ENCODE results near the gene CNPY2.

CNPY2 gene

DNA sequence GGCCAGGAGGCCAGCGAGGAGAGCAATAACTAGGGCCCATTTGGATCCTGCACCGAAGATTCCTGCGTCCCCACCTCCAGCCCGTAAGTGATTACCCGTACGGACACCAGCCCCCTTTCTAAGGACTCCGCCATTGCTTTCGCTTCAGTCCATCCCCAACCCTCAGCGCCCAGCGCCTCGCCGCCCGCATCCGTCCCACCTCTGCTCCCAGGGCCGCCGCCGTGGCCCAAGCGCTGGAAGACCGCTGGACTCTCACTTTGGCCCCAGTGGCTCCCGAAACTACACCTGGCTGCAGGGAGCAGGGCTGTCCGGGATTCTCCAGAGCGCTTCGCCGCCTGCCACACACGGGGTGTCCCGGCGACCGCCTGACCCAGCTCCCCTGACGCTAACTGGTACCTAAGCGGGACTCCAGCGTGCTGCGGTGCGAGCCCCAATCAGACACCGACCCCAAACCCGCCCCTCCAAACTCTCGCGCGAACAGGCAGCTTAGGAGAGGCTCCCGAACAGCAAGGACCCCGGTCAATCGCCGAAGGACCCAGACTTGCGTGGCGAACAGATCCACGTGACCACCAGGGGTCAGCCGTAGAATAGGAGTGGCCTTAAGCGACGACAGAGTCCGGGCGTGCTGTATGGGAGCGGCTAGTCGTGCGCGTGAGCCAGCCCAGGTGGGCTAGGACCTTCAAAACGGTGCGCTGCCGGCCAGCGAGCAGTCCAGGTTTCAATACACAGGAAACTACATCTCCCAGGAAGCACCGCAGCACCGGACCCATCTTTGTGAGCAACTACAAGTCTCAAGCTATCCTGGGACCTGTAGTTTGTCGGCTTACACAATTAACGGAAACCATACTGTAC, at the start of gene CNPY2:
Gene CNPY2 (minus strand): TSS at position 367 of the 852 bp plus-strand sequence. CDS start 771 bp downstream, outside the sequence.
- Histone ChIP-seq H3K27ac (ENCODE audit: low read depth, low read length) (peak within 1 kb of the TSS; percentile 88), H3K9ac (ENCODE audit: low read length in 5 of 5) (peak within 1 kb of the TSS; percentile 75 to 100 (median 95)), H3K27me3 (ENCODE audit: control insufficient read depth in 5 of 5, insufficient read depth in 4 of 5, low read length in 5 of 5) (no peaks in the 10 kb centered on the region), H3K4me3 (ENCODE audit: low read depth in 1 of 5, low read length in 5 of 5) (peak within 1 kb of the TSS; percentile 96 to 99 (median 99)), H3K36me3 (ENCODE audit: control insufficient read depth in 5 of 5, insufficient read depth in 5 of 5, low read length in 5 of 5) (peaks cover 14 to 39% (median 21%) of the 10 kb centered on the region in 5 donors), H3K9me3 (ENCODE audit: control insufficient read depth in 5 of 5, low read length in 5 of 5) (no peaks in the 10 kb centered on the region), H3K4me1 (ENCODE audit: control insufficient read depth in 5 of 5, insufficient read depth in 5 of 5, low read length in 5 of 5) (peaks cover 5 to 22% (median 18%) of the 10 kb centered on the region in 5 donors)

DNA sequence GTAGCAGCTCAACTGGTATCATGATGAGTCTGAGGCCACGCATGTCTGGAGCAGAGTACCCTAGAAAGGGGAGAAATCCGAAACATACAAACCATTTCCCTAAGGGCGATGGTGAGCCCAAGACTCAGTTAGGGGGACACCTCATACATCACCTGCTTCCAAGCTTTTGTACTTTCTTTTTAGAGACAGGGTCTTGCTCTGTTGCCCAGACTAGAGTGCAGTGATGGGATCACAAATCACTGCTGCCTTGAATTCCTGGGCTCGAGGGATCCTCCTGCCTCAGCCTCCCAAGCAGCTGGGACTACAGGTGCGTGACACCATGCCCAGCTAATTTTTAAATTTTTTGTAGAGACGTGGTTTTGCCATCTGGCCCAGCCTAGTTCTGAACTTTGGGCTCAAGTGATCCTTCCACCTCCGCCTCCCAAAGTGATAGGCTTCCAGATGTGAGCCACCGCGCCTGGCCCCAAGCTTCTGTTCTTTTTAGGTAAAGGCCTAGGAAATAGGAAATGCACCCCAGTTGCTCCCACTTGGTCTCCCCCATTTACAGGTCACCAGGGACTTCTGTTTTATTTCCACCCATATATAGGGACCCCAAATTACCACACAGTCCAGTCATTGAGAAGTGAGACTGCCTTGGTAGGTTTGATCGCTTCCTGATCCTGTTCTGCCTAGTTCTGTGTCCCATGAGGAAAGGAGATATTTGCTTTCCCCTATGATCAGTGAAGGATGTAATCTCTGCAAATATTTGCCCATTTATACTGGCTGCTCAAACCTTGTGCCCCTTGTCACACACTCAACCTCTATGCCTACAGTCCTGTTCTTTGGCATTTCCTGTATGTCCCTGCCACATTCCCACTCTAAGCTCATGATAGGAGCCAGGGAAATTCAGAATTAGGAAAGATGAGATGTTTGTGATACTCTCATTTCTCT, 46.6 kb upstream of the CNPY2 start, which contains the start of gene APOF:
Gene APOF (minus strand): TSS at position 728 of the 930 bp plus-strand sequence. CDS start 112 bp downstream, at position 616.
- no peak within 1 kb of the TSS for H3K9ac ChIP-seq (ENCODE audit: low read length in 5 of 5)
- no peak within 1 kb of the TSS for H3K27ac ChIP-seq (ENCODE audit: low read depth, low read length)

DNA sequence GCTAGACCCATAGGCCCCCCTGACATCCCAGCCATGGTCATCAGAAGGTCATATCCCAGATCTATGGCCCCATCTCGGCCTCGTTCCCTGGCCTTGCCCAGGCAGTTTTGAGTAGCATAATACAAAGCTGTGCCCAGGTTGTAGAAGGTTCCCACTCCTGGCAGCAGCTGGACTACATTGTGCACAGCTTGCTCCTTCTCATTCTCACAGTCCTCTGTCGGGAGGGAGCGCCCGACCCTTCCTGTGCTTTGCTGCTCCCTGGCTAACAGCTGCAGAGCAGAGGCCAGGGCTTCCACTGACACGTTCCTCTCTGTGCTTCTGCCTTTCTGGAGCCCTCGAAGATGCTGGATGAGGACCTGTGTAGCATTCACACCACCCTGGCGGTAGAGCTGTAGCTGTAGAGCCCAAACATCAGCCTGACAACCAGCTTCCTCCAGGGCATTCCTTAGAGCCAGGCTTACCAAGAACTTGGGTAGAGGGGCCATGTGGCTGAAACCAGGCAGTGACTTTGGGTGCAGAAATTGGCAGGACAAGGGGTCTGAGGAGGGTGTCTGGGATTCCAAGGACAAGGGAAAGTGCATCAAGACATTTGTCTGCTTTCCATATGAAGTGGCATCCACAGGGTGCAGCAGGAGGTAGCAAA, 45.8 kb upstream of the CNPY2 start:
- Histone ChIP-seq H3K4me3 (ENCODE audit: low read depth in 1 of 5, low read length in 5 of 5) (no peak overlapping the region), H3K27ac (ENCODE audit: low read depth, low read length) (no peak overlapping the region), H3K27me3 (ENCODE audit: control insufficient read depth in 5 of 5, insufficient read depth in 4 of 5, low read length in 5 of 5) (no peaks in the 10 kb centered on the region), H3K36me3 (ENCODE audit: control insufficient read depth in 5 of 5, insufficient read depth in 5 of 5, low read length in 5 of 5) (peaks cover 0 to under 1% (median 0%) of the 10 kb centered on the region in 5 donors), H3K9me3 (ENCODE audit: control insufficient read depth in 5 of 5, low read length in 5 of 5) (no peaks in the 10 kb centered on the region), H3K9ac (ENCODE audit: low read length in 5 of 5) (no peak overlapping the region), H3K4me1 (ENCODE audit: control insufficient read depth in 5 of 5, insufficient read depth in 5 of 5, low read length in 5 of 5) (peaks cover 2 to 30% (median 24%) of the 10 kb centered on the region in 5 donors)

More for the DNA sequence above, 46.6 kb upstream of the CNPY2 start, which contains the start of gene APOF:
- Histone ChIP-seq H3K27me3 (ENCODE audit: control insufficient read depth in 5 of 5, insufficient read depth in 4 of 5, low read length in 5 of 5) (no peaks in the 10 kb centered on the region), H3K4me1 (ENCODE audit: control insufficient read depth in 5 of 5, insufficient read depth in 5 of 5, low read length in 5 of 5) (peaks cover 2 to 30% (median 24%) of the 10 kb centered on the region in 5 donors), H3K36me3 (ENCODE audit: control insufficient read depth in 5 of 5, insufficient read depth in 5 of 5, low read length in 5 of 5) (no peaks in the 10 kb centered on the region), H3K9me3 (ENCODE audit: control insufficient read depth in 5 of 5, low read length in 5 of 5) (no peaks in the 10 kb centered on the region), H3K4me3 (ENCODE audit: low read depth in 1 of 5, low read length in 5 of 5) (no peak within 1 kb of the TSS)

DNA sequence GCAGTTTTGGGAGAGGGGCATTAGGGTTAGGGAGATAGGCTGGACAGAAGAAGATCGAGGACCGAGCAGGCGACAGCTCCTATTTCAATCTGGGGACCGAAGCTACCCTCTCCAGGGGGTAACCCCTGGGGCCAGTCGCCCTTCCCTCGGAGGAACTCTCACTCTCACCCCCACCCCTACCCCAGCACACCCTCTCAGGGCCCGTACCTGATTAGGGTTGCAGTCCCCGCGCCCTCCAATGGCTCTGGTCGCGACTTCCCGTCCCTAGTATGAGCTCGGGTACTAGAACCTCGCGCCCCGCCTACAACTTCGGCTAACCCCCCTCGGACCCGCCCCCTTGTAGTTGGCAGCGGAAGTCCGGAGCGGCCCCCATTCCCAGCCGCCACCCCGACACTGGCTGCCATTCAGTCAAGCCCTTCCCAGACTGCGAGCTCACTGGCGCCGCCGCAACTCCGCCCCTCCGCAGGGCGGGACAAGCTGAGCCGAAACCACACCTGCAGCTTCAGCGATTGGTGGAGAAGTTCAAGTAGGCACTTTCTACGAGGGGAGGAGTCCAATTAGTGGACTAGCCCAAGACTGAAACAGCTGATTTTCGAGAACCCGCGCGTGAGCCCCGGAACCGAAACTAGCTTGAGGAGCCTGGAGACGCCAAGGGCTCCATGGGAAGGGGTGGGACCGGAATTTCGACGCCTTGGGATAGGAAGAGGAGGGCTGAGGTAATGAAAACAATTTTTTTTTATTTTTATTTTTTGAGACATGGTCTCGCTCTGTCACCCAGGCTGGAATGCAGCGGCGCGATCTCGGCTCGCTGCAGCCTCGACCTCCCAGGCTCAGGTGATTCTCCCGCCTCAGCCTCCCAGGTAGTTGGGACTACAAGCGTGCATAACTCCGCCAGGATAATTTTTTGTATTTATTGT, 44.3 kb upstream of the CNPY2 start, which contains the start of gene STAT2:
Gene STAT2 (minus strand): TSS at position 257 of the 917 bp plus-strand sequence. CDS start 3,536 bp downstream, outside the sequence.
- no peaks in the 10 kb centered on the region for H3K27me3 ChIP-seq (ENCODE audit: control insufficient read depth in 5 of 5, insufficient read depth in 4 of 5, low read length in 5 of 5)
- no peaks in the 10 kb centered on the region for H3K9me3 ChIP-seq (ENCODE audit: control insufficient read depth in 5 of 5, low read length in 5 of 5)
- H3K36me3 ChIP-seq (ENCODE audit: control insufficient read depth in 5 of 5, insufficient read depth in 5 of 5, low read length in 5 of 5), result peaks cover 6 to 16% (median 13%) of the 10 kb centered on the region in 5 donors
- H3K4me1 ChIP-seq (ENCODE audit: control insufficient read depth in 5 of 5, insufficient read depth in 5 of 5, low read length in 5 of 5), result peaks cover 2 to 30% (median 24%) of the 10 kb centered on the region in 5 donors
- H3K27ac ChIP-seq (ENCODE audit: low read depth, low read length), result peak within 1 kb of the TSS; percentile 90
- peak within 1 kb of the TSS; percentile 75 to 96 (median 90) for H3K9ac ChIP-seq (ENCODE audit: low read length in 5 of 5)
- peak within 1 kb of the TSS; percentile 69 to 99 (median 97) for H3K4me3 ChIP-seq (ENCODE audit: low read depth in 1 of 5, low read length in 5 of 5)

DNA sequence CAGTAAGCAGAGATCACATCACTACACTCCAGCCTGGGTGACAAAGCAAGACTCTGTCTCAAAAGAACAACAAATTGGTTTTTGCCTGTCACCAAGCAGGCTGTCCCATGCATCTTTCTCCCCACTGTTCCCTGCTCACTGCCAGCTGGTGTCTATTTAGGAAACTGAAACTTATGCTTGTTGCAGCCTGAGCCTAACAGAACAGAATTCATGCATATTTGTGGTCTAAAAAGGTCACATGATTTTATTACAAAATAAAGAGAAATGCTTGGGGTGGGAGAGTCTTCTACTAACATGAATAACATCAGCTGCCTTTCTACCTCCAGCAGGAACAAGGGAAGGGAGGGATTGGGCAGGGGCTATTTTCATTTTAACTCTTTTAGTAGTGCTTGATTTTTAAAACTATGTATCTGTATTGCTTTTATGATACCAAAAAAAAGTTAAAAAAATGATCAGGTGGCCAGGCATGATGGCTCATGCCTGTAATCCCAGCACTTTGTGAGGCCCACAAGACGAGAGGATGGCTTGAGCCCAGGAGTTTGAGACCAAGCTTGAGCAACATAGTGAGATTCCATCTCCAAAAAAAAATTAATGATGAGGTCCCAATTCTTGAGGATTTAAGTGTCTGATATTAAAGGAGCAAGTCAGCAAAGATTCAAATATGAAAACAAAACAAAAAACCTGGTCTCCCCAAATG, 43.2 kb upstream of the CNPY2 start:
- Histone ChIP-seq H3K9me3 (ENCODE audit: control insufficient read depth in 5 of 5, low read length in 5 of 5) (no peaks in the 10 kb centered on the region), H3K9ac (ENCODE audit: low read length in 5 of 5) (peak overlapping the region; percentile 75 to 96 (median 90)), H3K27me3 (ENCODE audit: control insufficient read depth in 5 of 5, insufficient read depth in 4 of 5, low read length in 5 of 5) (no peaks in the 10 kb centered on the region), H3K4me3 (ENCODE audit: low read depth in 1 of 5, low read length in 5 of 5) (peak overlapping the region; percentile 69 to 99 (median 97)), H3K4me1 (ENCODE audit: control insufficient read depth in 5 of 5, insufficient read depth in 5 of 5, low read length in 5 of 5) (peaks cover 2 to 30% (median 24%) of the 10 kb centered on the region in 5 donors), H3K36me3 (ENCODE audit: control insufficient read depth in 5 of 5, insufficient read depth in 5 of 5, low read length in 5 of 5) (peaks cover 6 to 27% (median 25%) of the 10 kb centered on the region in 5 donors), H3K27ac (ENCODE audit: low read depth, low read length) (peak overlapping the region; percentile 88)

DNA sequence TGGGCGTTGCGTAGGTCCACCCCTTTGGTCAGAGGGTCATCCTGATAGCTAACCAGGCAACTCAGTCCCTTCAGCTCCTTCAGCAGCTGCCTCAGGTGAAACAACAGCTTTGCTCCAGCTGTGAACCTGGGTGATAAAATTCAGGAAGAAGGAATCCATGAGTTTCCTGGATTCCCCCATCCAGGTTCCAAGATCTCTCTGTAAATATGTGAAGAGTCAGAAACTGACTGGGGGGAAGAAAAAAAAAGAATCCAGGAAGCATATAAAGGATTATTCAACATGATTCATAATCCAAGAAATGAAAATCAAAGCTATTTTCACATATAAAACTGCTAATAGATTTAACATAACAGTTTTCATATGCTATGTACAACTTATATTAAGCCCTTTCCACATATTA, 35.5 kb upstream of the CNPY2 start:
- H3K27me3 ChIP-seq (ENCODE audit: control insufficient read depth in 5 of 5, insufficient read depth in 4 of 5, low read length in 5 of 5), result no peaks in the 10 kb centered on the region
- no peaks in the 10 kb centered on the region for H3K9me3 ChIP-seq (ENCODE audit: control insufficient read depth in 5 of 5, low read length in 5 of 5)
- no peak overlapping the region for H3K27ac ChIP-seq (ENCODE audit: low read depth, low read length)
- peaks cover 20 to 93% (median 88%) of the 10 kb centered on the region in 5 donors for H3K36me3 ChIP-seq (ENCODE audit: control insufficient read depth in 5 of 5, insufficient read depth in 5 of 5, low read length in 5 of 5)
- no peak overlapping the region for H3K4me3 ChIP-seq (ENCODE audit: low read depth in 1 of 5, low read length in 5 of 5)
- no peaks in the 10 kb centered on the region for H3K4me1 ChIP-seq (ENCODE audit: control insufficient read depth in 5 of 5, insufficient read depth in 5 of 5, low read length in 5 of 5)
- H3K9ac ChIP-seq (ENCODE audit: low read length in 5 of 5), result no peak overlapping the region

DNA sequence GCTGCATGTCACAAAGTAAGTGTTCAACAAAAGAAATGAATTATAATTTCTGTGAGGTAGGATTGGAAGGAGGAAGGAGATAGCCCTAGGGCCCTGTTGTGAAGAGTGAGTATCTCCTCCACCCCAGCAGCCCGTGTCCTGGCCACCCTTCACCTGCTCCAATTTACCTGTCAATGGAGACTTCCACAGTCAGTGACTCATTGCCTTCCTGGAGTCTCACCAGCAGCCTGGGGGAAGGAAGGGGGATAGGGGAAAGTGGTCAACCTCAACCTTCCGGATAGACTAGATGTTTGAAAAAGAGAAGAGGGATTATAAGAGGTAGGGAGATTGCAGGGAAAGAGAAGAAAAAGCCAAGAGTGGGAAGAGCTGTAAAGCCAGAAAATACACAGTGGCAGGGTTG, 34.9 kb upstream of the CNPY2 start:
- Histone ChIP-seq H3K9ac (ENCODE audit: low read length in 5 of 5) (no peak overlapping the region), H3K4me1 (ENCODE audit: control insufficient read depth in 5 of 5, insufficient read depth in 5 of 5, low read length in 5 of 5) (no peaks in the 10 kb centered on the region), H3K36me3 (ENCODE audit: control insufficient read depth in 5 of 5, insufficient read depth in 5 of 5, low read length in 5 of 5) (peaks cover 18 to 93% (median 88%) of the 10 kb centered on the region in 5 donors)

DNA sequence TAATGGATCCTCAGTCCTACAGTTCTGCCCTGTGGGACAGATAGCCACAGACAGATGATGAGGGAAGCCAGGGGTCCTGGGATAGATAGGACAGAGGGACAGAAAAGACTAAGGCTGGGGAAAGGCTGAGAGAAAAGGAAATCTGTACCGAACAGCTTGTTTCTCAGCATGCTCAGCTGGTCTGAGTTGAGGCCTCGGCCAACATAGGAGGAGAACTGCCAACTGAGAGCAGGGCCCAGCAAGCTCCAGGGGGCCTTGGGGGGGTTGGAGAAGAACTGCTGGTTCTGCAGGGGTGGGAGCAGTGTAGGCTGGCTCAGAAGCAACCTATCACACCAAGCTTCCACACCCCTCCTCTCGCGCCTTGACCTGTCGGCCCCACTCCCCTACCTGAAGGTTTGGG, 33.0 kb upstream of the CNPY2 start:
- no peaks in the 10 kb centered on the region for H3K9me3 ChIP-seq (ENCODE audit: control insufficient read depth in 5 of 5, low read length in 5 of 5)
- no peaks in the 10 kb centered on the region for H3K27me3 ChIP-seq (ENCODE audit: control insufficient read depth in 5 of 5, insufficient read depth in 4 of 5, low read length in 5 of 5)
- H3K36me3 ChIP-seq (ENCODE audit: control insufficient read depth in 5 of 5, insufficient read depth in 5 of 5, low read length in 5 of 5), result peaks cover 14 to 92% (median 85%) of the 10 kb centered on the region in 5 donors
- no peak overlapping the region for H3K9ac ChIP-seq (ENCODE audit: low read length in 5 of 5)
- H3K4me1 ChIP-seq (ENCODE audit: control insufficient read depth in 5 of 5, insufficient read depth in 5 of 5, low read length in 5 of 5), result no peaks in the 10 kb centered on the region
- no peak overlapping the region for H3K27ac ChIP-seq (ENCODE audit: low read depth, low read length)
- no peak overlapping the region for H3K4me3 ChIP-seq (ENCODE audit: low read depth in 1 of 5, low read length in 5 of 5)

More for the DNA sequence above, 34.9 kb upstream of the CNPY2 start:
- no peaks in the 10 kb centered on the region for H3K27me3 ChIP-seq (ENCODE audit: control insufficient read depth in 5 of 5, insufficient read depth in 4 of 5, low read length in 5 of 5)
- H3K4me3 ChIP-seq (ENCODE audit: low read depth in 1 of 5, low read length in 5 of 5), result no peak overlapping the region
- no peaks in the 10 kb centered on the region for H3K9me3 ChIP-seq (ENCODE audit: control insufficient read depth in 5 of 5, low read length in 5 of 5)
- H3K27ac ChIP-seq (ENCODE audit: low read depth, low read length), result no peak overlapping the region

All from subcutaneous abdominal adipose tissue (tissue), 5 donors.